HEK293 (cell line): ENCODE results near the gene MEMO1.

Source experiments
- HOXA7 ChIP-seq: sonication (generic); formaldehyde crosslinking; IDR thresholded peaks from 2 replicates; pipeline ENCODE4 v1.8.1; 2022; ENCODE audit warnings: missing genetic modification reagents, borderline replicate concordance
- KLF10 ChIP-seq: fragments of 450-650 bp; IDR thresholded peaks from 2 replicates; pipeline ENCODE4 v1.5.1; 2018; ENCODE audit warnings: missing biosample characterization, mild to moderate bottlenecking, missing genetic modification characterization
- OSR2 ChIP-seq: fragments of 450-650 bp; formaldehyde crosslinking; IDR thresholded peaks from 2 replicates; pipeline ENCODE4 v1.5.1; 2016; ENCODE audit warnings: missing biosample characterization, missing genetic modification characterization
- PBX3 ChIP-seq: sonication (generic); formaldehyde crosslinking; IDR thresholded peaks from 2 replicates; pipeline ENCODE4 v1.8.1; 2022; ENCODE audit warnings: mild to moderate bottlenecking, moderate library complexity, missing genetic modification reagents
- PRDM1 ChIP-seq: fragments of 450-650 bp; formaldehyde crosslinking; IDR thresholded peaks from 2 replicates; pipeline ENCODE4; 2016; ENCODE audit warnings: missing biosample characterization, missing genetic modification characterization
- ZBTB7A ChIP-seq: fragments of 450-650 bp; formaldehyde crosslinking; IDR thresholded peaks from 2 replicates; pipeline ENCODE4 v1.5.1; 2016; ENCODE audit warnings: low read depth, missing biosample characterization, missing genetic modification characterization
- ZNF423 ChIP-seq: fragments of 450-650 bp; formaldehyde crosslinking; IDR thresholded peaks from 2 replicates; pipeline ENCODE4 v1.5.1; 2016; ENCODE audit warnings: missing biosample characterization, missing genetic modification characterization
- ZNF513 ChIP-seq: fragments of 450-650 bp; IDR thresholded peaks from 2 replicates; pipeline ENCODE4 v1.5.1; 2018; ENCODE audit warnings: missing biosample characterization, missing genetic modification characterization
- ZNF521 ChIP-seq: fragments of 450-650 bp; formaldehyde crosslinking; IDR thresholded peaks from 2 replicates; pipeline ENCODE4 v1.5.1; 2017; ENCODE audit warnings: missing biosample characterization, mild to moderate bottlenecking, missing genetic modification characterization
- TF ChIP-seq, protein P1 (sequence below): fragments of 450-650 bp; formaldehyde crosslinking; IDR thresholded peaks from 2 replicates; pipeline ENCODE4 v1.5.1; 2016; ENCODE audit warnings: missing biosample characterization, missing genetic modification characterization
- TF ChIP-seq, protein P2 (sequence below): fragments of 450-650 bp; formaldehyde crosslinking; IDR thresholded peaks from 2 replicates; pipeline ENCODE4 v1.5.1; 2016; ENCODE audit warnings: missing biosample characterization, missing genetic modification characterization
- TF ChIP-seq, protein P3 (sequence below): fragments of 450-650 bp; formaldehyde crosslinking; IDR thresholded peaks from 2 replicates; pipeline ENCODE4 v1.5.1; 2017; ENCODE audit warnings: missing biosample characterization, missing genetic modification characterization
- TF ChIP-seq, protein P4 (sequence below): fragments of 450-650 bp; formaldehyde crosslinking; IDR thresholded peaks from 2 replicates; pipeline ENCODE4 v1.5.1; 2016; ENCODE audit warnings: missing biosample characterization, missing genetic modification characterization

DNA sequence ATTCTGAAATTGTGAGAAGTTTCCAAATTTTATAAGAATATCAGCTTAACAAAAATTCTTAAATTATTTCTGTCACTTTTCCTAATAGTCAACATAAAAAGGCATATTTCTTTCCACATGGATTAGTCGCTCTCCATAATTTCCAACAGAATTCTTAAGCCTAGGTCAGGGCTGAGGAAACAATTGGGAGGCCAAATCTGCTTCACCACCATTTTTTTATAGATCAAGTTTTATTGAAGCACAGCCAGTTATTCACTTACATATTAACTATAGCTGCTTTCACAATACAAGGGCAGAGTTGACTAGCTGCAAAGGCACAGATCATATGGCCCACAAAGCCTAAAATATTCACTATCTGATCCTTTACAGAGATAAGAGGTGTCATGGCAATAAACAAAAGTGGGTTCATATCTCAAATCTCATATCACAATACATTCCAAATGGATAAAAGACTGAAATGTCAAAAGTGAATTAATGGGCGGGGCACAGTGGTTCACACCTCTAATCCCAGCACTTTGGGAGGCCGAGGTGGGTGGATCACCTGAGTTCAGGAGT is 18.7 kb downstream of the MEMO1 start:
- TF ChIP-seq ZNF513 (no peak), OSR2 (tag by site-specific recombination) (no peak), ZNF521 (no peak), ZNF423 (tag by site-specific recombination) (no peak), KLF10 (tag by site-specific recombination) (no peak), PBX3 (CRISPR knock-in tag) (no peak), PRDM1 (tag by site-specific recombination) (no peak), HOXA7 (CRISPR knock-in tag) (no peak), ZBTB7A (no peak)
- TF ChIP-seq, protein P1, sequence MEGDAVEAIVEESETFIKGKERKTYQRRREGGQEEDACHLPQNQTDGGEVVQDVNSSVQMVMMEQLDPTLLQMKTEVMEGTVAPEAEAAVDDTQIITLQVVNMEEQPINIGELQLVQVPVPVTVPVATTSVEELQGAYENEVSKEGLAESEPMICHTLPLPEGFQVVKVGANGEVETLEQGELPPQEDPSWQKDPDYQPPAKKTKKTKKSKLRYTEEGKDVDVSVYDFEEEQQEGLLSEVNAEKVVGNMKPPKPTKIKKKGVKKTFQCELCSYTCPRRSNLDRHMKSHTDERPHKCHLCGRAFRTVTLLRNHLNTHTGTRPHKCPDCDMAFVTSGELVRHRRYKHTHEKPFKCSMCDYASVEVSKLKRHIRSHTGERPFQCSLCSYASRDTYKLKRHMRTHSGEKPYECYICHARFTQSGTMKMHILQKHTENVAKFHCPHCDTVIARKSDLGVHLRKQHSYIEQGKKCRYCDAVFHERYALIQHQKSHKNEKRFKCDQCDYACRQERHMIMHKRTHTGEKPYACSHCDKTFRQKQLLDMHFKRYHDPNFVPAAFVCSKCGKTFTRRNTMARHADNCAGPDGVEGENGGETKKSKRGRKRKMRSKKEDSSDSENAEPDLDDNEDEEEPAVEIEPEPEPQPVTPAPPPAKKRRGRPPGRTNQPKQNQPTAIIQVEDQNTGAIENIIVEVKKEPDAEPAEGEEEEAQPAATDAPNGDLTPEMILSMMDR (tag by site-specific recombination), result no peak
- TF ChIP-seq, protein P2, sequence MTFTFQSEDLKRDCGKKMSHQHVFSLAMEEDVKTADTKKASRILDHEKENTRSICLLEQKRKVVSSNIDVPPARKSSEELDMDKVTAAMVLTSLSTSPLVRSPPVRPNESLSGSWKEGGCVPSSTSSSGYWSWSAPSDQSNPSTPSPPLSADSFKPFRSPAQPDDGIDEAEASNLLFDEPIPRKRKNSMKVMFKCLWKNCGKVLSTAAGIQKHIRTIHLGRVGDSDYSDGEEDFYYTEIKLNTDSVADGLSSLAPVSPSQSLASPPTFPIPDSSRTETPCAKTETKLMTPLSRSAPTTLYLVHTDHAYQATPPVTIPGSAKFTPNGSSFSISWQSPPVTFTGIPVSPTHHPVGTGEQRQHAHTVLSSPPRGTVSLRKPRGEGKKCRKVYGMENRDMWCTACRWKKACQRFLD (tag by site-specific recombination), result no peak
- TF ChIP-seq, protein P3, sequence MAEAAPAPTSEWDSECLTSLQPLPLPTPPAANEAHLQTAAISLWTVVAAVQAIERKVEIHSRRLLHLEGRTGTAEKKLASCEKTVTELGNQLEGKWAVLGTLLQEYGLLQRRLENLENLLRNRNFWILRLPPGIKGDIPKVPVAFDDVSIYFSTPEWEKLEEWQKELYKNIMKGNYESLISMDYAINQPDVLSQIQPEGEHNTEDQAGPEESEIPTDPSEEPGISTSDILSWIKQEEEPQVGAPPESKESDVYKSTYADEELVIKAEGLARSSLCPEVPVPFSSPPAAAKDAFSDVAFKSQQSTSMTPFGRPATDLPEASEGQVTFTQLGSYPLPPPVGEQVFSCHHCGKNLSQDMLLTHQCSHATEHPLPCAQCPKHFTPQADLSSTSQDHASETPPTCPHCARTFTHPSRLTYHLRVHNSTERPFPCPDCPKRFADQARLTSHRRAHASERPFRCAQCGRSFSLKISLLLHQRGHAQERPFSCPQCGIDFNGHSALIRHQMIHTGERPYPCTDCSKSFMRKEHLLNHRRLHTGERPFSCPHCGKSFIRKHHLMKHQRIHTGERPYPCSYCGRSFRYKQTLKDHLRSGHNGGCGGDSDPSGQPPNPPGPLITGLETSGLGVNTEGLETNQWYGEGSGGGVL (tag by site-specific recombination), result no peak
- TF ChIP-seq, protein P4, sequence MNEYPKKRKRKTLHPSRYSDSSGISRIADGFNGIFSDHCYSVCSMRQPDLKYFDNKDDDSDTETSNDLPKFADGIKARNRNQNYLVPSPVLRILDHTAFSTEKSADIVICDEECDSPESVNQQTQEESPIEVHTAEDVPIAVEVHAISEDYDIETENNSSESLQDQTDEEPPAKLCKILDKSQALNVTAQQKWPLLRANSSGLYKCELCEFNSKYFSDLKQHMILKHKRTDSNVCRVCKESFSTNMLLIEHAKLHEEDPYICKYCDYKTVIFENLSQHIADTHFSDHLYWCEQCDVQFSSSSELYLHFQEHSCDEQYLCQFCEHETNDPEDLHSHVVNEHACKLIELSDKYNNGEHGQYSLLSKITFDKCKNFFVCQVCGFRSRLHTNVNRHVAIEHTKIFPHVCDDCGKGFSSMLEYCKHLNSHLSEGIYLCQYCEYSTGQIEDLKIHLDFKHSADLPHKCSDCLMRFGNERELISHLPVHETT (tag by site-specific recombination), result no peak
